ENCODE measurements around the gene MTHFD1L.
A peak's percentile ranks its signal among the peaks of the same experiment; 100 is the strongest.
"Not testable (repeated sequence)": the region's sequence is repeated elsewhere in the genome, so short reads cannot be mapped to it uniquely, and the experiment has no call there.

Gene MTHFD1L

GRCh38 chr6:150865406-150866146, at the start of gene MTHFD1L:
TSS of gene MTHFD1L (plus strand) at chr6:150865702. CDS start at chr6:150865823, 121 bp downstream.
- ATAC-seq, result peak; percentile 75
- TF ChIP-seq, protein P1, sequence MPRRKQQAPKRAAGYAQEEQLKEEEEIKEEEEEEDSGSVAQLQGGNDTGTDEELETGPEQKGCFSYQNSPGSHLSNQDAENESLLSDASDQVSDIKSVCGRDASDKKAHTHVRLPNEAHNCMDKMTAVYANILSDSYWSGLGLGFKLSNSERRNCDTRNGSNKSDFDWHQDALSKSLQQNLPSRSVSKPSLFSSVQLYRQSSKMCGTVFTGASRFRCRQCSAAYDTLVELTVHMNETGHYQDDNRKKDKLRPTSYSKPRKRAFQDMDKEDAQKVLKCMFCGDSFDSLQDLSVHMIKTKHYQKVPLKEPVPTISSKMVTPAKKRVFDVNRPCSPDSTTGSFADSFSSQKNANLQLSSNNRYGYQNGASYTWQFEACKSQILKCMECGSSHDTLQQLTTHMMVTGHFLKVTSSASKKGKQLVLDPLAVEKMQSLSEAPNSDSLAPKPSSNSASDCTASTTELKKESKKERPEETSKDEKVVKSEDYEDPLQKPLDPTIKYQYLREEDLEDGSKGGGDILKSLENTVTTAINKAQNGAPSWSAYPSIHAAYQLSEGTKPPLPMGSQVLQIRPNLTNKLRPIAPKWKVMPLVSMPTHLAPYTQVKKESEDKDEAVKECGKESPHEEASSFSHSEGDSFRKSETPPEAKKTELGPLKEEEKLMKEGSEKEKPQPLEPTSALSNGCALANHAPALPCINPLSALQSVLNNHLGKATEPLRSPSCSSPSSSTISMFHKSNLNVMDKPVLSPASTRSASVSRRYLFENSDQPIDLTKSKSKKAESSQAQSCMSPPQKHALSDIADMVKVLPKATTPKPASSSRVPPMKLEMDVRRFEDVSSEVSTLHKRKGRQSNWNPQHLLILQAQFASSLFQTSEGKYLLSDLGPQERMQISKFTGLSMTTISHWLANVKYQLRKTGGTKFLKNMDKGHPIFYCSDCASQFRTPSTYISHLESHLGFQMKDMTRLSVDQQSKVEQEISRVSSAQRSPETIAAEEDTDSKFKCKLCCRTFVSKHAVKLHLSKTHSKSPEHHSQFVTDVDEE (CRISPR knock-in tag; IDR thresholded peaks at IDR 0.05), result peak; percentile 10; the same call in 1 of the 2 replicates
- TF ChIP-seq SNAI2 (CRISPR knock-in tag; IDR thresholded peaks at IDR 0.05), result no peak

DNA sequence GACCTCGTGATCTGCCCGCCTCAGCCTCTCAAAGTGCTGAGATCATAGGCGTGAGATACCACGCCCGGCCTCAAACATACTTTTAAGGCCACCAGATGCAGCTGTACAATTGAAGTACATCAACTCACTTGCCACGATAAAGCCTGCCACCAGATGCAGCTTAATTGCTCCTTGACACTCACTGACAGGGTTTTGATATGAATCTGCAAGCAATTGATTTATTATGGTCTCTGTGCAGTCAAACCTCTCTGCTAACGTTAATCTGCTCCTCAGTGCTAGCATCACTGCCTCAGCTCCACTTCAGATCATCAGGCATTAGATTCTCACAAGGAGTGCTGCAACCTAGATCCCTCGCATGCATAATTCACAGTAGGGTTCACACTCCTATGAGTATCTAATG, 48.9 kb upstream of the MTHFD1L start:
- not testable (repeated sequence) for ATAC-seq

DNA sequence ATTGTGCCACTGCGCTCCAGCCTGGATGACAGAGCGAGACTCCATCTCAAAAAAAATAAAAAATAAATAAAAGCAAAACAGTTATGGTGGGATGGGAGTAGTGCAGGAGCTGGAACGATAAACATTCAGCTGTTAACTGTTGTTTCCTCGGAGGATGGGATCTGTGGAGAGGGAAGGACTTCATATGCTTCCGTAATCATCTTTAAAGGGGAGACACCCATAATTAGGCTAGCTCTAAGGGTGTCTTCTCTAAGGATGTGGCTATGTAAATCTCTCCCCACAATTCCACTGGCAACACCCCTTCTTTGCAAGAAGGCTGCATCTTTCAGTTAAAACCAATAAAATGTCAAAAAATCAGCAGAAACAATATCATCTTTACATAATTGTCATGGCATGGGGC, 42.6 kb upstream of the MTHFD1L start:
- no peak for ATAC-seq
- TF ChIP-seq ZNF565 (CRISPR knock-in tag; conservative IDR thresholded peaks at IDR 0.05; ENCODE audit: low read depth) (no peak), ZNF70 (CRISPR knock-in tag; IDR thresholded peaks at IDR 0.05) (no peak), POU6F1 (CRISPR knock-in tag; IDR thresholded peaks at IDR 0.05; ENCODE audit: borderline replicate concordance, low read depth) (no peak), SNAI2 (CRISPR knock-in tag; IDR thresholded peaks at IDR 0.05) (no peak), PPARA (CRISPR knock-in tag; IDR thresholded peaks at IDR 0.05; ENCODE audit: borderline replicate concordance) (no peak), ESRRG (CRISPR knock-in tag; IDR thresholded peaks at IDR 0.05) (no peak), OSR1 (CRISPR knock-in tag; IDR thresholded peaks at IDR 0.05) (no peak), ZFP30 (CRISPR knock-in tag; IDR thresholded peaks at IDR 0.05) (no peak), BACH2 (CRISPR knock-in tag; IDR thresholded peaks at IDR 0.05; ENCODE audit: borderline replicate concordance) (no peak), RARB (CRISPR knock-in tag; IDR thresholded peaks at IDR 0.05) (no peak), CSDC2 (CRISPR knock-in tag; IDR thresholded peaks at IDR 0.05) (no peak), CSRNP3 (CRISPR knock-in tag; IDR thresholded peaks at IDR 0.05) (no peak), ZFP3 (CRISPR knock-in tag; IDR thresholded peaks at IDR 0.05) (no peak), TOX (CRISPR knock-in tag; IDR thresholded peaks at IDR 0.05; ENCODE audit: borderline replicate concordance) (no peak), PATZ1 (CRISPR knock-in tag; IDR thresholded peaks at IDR 0.05; ENCODE audit: borderline replicate concordance) (no peak)
- TF ChIP-seq, protein P2, sequence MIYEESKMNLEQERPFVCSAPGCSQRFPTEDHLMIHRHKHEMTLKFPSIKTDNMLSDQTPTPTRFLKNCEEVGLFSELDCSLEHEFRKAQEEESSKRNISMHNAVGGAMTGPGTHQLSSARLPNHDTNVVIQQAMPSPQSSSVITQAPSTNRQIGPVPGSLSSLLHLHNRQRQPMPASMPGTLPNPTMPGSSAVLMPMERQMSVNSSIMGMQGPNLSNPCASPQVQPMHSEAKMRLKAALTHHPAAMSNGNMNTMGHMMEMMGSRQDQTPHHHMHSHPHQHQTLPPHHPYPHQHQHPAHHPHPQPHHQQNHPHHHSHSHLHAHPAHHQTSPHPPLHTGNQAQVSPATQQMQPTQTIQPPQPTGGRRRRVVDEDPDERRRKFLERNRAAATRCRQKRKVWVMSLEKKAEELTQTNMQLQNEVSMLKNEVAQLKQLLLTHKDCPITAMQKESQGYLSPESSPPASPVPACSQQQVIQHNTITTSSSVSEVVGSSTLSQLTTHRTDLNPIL (CRISPR knock-in tag; IDR thresholded peaks at IDR 0.05; ENCODE audit: low read depth), result no peak

- no peak for ATAC-seq
- no peak for TF ChIP-seq RARB (CRISPR knock-in tag; IDR thresholded peaks at IDR 0.05)
- TF ChIP-seq, protein P2 (CRISPR knock-in tag; IDR thresholded peaks at IDR 0.05; ENCODE audit: low read depth), result no peak
- TF ChIP-seq ZNF565 (CRISPR knock-in tag; conservative IDR thresholded peaks at IDR 0.05; ENCODE audit: low read depth), result no peak
- no peak for TF ChIP-seq ZFP30 (CRISPR knock-in tag; IDR thresholded peaks at IDR 0.05)
- TF ChIP-seq, protein P1 (CRISPR knock-in tag; IDR thresholded peaks at IDR 0.05), result no peak
- TF ChIP-seq BACH2 (CRISPR knock-in tag; IDR thresholded peaks at IDR 0.05; ENCODE audit: borderline replicate concordance), result no peak
- no peak for TF ChIP-seq OSR1 (CRISPR knock-in tag; IDR thresholded peaks at IDR 0.05)
- TF ChIP-seq PPARA (CRISPR knock-in tag; IDR thresholded peaks at IDR 0.05; ENCODE audit: borderline replicate concordance), result no peak
- TF ChIP-seq ARNTL (CRISPR knock-in tag; IDR thresholded peaks at IDR 0.05; ENCODE audit: borderline replicate concordance, low read depth), result no peak
These were observed 38.7 kb upstream of the MTHFD1L start for GRCh38 chr6:150826788-150827187.

DNA sequence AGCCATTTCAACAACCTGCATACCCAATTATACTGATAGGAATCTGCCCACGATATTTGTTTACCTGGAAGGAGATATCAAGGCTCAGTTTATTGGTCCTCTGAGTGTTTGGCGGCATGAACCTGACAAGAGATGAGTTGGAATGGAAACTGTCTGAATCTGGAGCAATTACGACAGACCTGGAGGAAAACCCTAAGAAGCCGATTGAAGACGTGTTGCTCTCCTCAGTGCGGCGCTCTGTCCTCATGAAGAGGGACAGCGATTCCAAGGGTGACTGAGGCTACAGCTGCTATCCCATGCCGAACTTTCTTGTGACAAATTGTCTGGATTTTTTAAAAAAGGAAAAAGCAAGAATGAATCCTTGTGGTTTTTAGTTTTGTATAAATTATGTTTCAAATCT, 37.4 kb upstream of the MTHFD1L start:
- ATAC-seq, result not testable (repeated sequence)

All from SK-N-SH treated with all-trans-retinoic acid at 6 μM for 48 hours (cell line).